HG02981 (cell line): ENCODE results near the gene CTH.
"Not testable (repeated sequence)": the region's sequence is repeated elsewhere in the genome, so short reads cannot be mapped to it uniquely, and the experiment has no call there.

Experiments
- ATAC-seq: cut with Tn5 transposase; IDR thresholded peaks from one replicate; pipeline ENCODE4 v1.9.1; 2021; ENCODE audit warnings: mild to moderate bottlenecking, moderate library complexity; ENCODE audit not compliant: unreplicated experiment

CTH gene

GRCh38 chr1:70449049-70449448 lies 38.0 kb downstream of the CTH start:
- ATAC-seq: no peak

GRCh38 chr1:70452164-70452939 lies 41.3 kb downstream of the CTH start:
- not testable (repeated sequence) for ATAC-seq

GRCh38 chr1:70455291-70455690 lies 44.2 kb downstream of the CTH start:
- no peak for ATAC-seq

- ATAC-seq: no peak
These were observed 47.1 kb downstream of the CTH start for GRCh38 chr1:70458131-70458530.

- ATAC-seq: no peak
These were observed 48.6 kb downstream of the CTH start for GRCh38 chr1:70459496-70460225.

GRCh38 chr1:70460740-70461713 lies 50.0 kb downstream of the CTH start:
- not testable (repeated sequence) for ATAC-seq

- ATAC-seq: no peak
These were observed 51.5 kb downstream of the CTH start for GRCh38 chr1:70462611-70463010.

GRCh38 chr1:70465911-70466310 lies 54.8 kb downstream of the CTH start:
- no peak for ATAC-seq

GRCh38 chr1:70467531-70467930 lies 56.5 kb downstream of the CTH start:
- ATAC-seq: no peak

- ATAC-seq: no peak
These were observed 57.1 kb downstream of the CTH start for GRCh38 chr1:70468180-70468579.

- not testable (repeated sequence) for ATAC-seq
These were observed 58.1 kb downstream of the CTH start for GRCh38 chr1:70469184-70469583.

- no peak for ATAC-seq
These were observed 64.0 kb downstream of the CTH start for GRCh38 chr1:70475023-70475422.

- no peak for ATAC-seq
These were observed 66.0 kb downstream of the CTH start for GRCh38 chr1:70477090-70477489.

- ATAC-seq: not testable (repeated sequence)
These were observed 66.8 kb downstream of the CTH start for GRCh38 chr1:70477905-70478304.

- no peak for ATAC-seq
These were observed 72.3 kb downstream of the CTH start for GRCh38 chr1:70483342-70483741.

GRCh38 chr1:70485624-70486023 lies 74.6 kb downstream of the CTH start:
- no peak for ATAC-seq

GRCh38 chr1:70486676-70487458 lies 75.8 kb downstream of the CTH start:
- no peak for ATAC-seq

GRCh38 chr1:70487459-70487815 lies 76.4 kb downstream of the CTH start:
- no peak for ATAC-seq

GRCh38 chr1:70487910-70488665 lies 77.0 kb downstream of the CTH start:
- ATAC-seq: no peak
